Activated gamma-delta T cell (primary cell): Measurements from ENCODE around the gene BCL6.

Source experiments
- DNase-seq: peaks from one replicate; lab custom pipeline; 2025; lab: John Stamatoyannopoulos, UW

The BCL6 gene

GRCh38 chr3:187762792-187763191, 17.5 kb upstream of the BCL6 start:
- DNase-seq: no peak

GRCh38 chr3:187759601-187760000, 14.3 kb upstream of the BCL6 start:
- no peak for DNase-seq

GRCh38 chr3:187758318-187758955, 13.2 kb upstream of the BCL6 start:
- no peak for DNase-seq

GRCh38 chr3:187753516-187753915, 8.2 kb upstream of the BCL6 start:
- no peak for DNase-seq

- no peak for DNase-seq
These were observed 5.3 kb upstream of the BCL6 start for GRCh38 chr3:187750513-187751123.

GRCh38 chr3:187750006-187750512, 4.8 kb upstream of the BCL6 start:
- DNase-seq: no peak

GRCh38 chr3:187748050-187748481, 2.8 kb upstream of the BCL6 start:
- DNase-seq: no peak

- no peak for DNase-seq
These were observed 2.2 kb upstream of the BCL6 start for GRCh38 chr3:187747506-187747905.

GRCh38 chr3:187746442-187747281, 1.4 kb upstream of the BCL6 start:
- DNase-seq: no peak

- DNase-seq: no peak
These were observed 782 bp upstream of the BCL6 start for GRCh38 chr3:187746059-187746441.

- DNase-seq: peak; percentile 42
These were observed 808 bp downstream of the BCL6 start for GRCh38 chr3:187744169-187745151.

- DNase-seq: peak; percentile 29
These were observed 1.8 kb downstream of the BCL6 start for GRCh38 chr3:187743195-187744141.

GRCh38 chr3:187742351-187743171, 2.7 kb downstream of the BCL6 start:
- DNase-seq: no peak

GRCh38 chr3:187741403-187742350, 3.6 kb downstream of the BCL6 start:
- DNase-seq: peak; percentile 39

GRCh38 chr3:187740421-187741399, 4.6 kb downstream of the BCL6 start:
- peak; percentile 36 for DNase-seq

GRCh38 chr3:187739561-187740332, 5.5 kb downstream of the BCL6 start:
- DNase-seq: peak; percentile 58
